NT2/D1 (cell line): ENCODE measurements around the gene CDC42EP5.

ENCODE experiments used
- YY1 ChIP-seq: IDR thresholded peaks from 2 replicates; pipeline ENCODE4 v1.6.1; 2011; ENCODE audit not compliant: insufficient read length, insufficient read depth
- ZNF274 ChIP-seq: IDR thresholded peaks from 2 replicates; pipeline ENCODE4 v1.6.1; 2011; ENCODE audit warnings: mild to moderate bottlenecking, low read depth, low read length

- TF ChIP-seq ZNF274 (no peak), YY1 (no peak)
These were observed 11.5 kb downstream of the CDC42EP5 start for GRCh38 chr19:54461613-54462012.
